OCI-LY1 (cell line): ENCODE measurements around the gene TAGLN.
"Not testable (repeated sequence)": the region's sequence is repeated elsewhere in the genome, so short reads cannot be mapped to it uniquely, and the experiment has no call there.

Source experiments
- H2AFZ ChIP-seq: fragments of 200-600 bp; sonication (generic), shearing (Covaris generic); 2 replicates; pipeline ENCODE4 v1.6.0; 2014; ENCODE audit warnings: antibody characterized with exemption, mild to moderate bottlenecking, low read length
- H3F3A ChIP-seq: fragments of 200-600 bp; sonication (generic), shearing (Covaris generic); 2 replicates; pipeline ENCODE4 v1.6.0; 2014; ENCODE audit warnings: mild to moderate bottlenecking, antibody characterized with exemption, low read length, moderate library complexity; ENCODE audit not compliant: insufficient read depth
- H3K27ac ChIP-seq: fragments of 200-600 bp; sonication (generic); 2 replicates; pipeline ENCODE4 v1.5.1; 2014; ENCODE audit warnings: low read length, mixed run types, mild to moderate bottlenecking, low read depth; ENCODE audit not compliant: poor library complexity, severe bottlenecking
- H3K27me3 ChIP-seq: fragments of 200-600 bp; sonication (generic); 2 replicates; pipeline ENCODE4 v1.6.0; 2014; ENCODE audit warnings: antibody characterized with exemption, mild to moderate bottlenecking, low read length, moderate library complexity; ENCODE audit not compliant: insufficient read depth
- H3K36me3 ChIP-seq: fragments of 200-600 bp; sonication (generic); 2 replicates; pipeline ENCODE4 v1.6.1; 2014; ENCODE audit warnings: mild to moderate bottlenecking, antibody characterized with exemption, low read length, moderate library complexity, mixed read lengths; ENCODE audit not compliant: insufficient read depth
- H3K4me1 ChIP-seq: fragments of 200-600 bp; sonication (generic); 2 replicates; pipeline ENCODE4 v1.5.1; 2014; ENCODE audit warnings: mild to moderate bottlenecking, low read length, moderate library complexity; ENCODE audit not compliant: insufficient read depth, severe bottlenecking
- H3K4me2 ChIP-seq: fragments of 200-600 bp; sonication (generic), shearing (Covaris generic); 2 replicates; pipeline ENCODE4 v1.6.1; 2014; ENCODE audit warnings: low read length
- H3K4me3 ChIP-seq: fragments of 200-600 bp; sonication (generic); 2 replicates; pipeline ENCODE4 v1.5.1; 2014; ENCODE audit warnings: low read length, low read depth, mild to moderate bottlenecking, mixed read lengths; ENCODE audit not compliant: poor library complexity, severe bottlenecking
- H3K79me2 ChIP-seq: fragments of 200-600 bp; shearing (Covaris generic); 2 replicates; pipeline ENCODE4 v1.6.1; 2016; ENCODE audit warnings: mixed run types, low read length, mixed read lengths; ENCODE audit not compliant: insufficient read depth
- H3K9ac ChIP-seq: fragments of 200-600 bp; sonication (generic), shearing (Covaris generic); 2 replicates; pipeline ENCODE4 v1.6.1; 2014; ENCODE audit warnings: mild to moderate bottlenecking, low read length, mixed read lengths
- H3K9me2 ChIP-seq: fragments of 200-600 bp; sonication (generic), shearing (Covaris generic); 2 replicates; pipeline ENCODE4 v1.6.1; 2014; ENCODE audit warnings: low read depth, mild to moderate bottlenecking, low read length, mixed read lengths
- H3K9me3 ChIP-seq: fragments of 200-600 bp; shearing (Covaris generic); 2 replicates; pipeline ENCODE4 v1.6.1; 2014; ENCODE audit warnings: low read length, mixed read lengths
- H4K20me1 ChIP-seq: fragments of 200-600 bp; sonication (generic), shearing (Covaris generic); 2 replicates; pipeline ENCODE4 v1.6.0; 2016; ENCODE audit warnings: mild to moderate bottlenecking, low read length; ENCODE audit not compliant: insufficient read depth
- EZH2 ChIP-seq: fragments of 200-600 bp; sonication (generic), shearing (Covaris generic); IDR thresholded peaks from 2 replicates; pipeline ENCODE4 v1.8.0; 2017; ENCODE audit warnings: borderline replicate concordance, mixed run types, mild to moderate bottlenecking, antibody characterized with exemption, low read length, moderate library complexity, mixed read lengths
- TF ChIP-seq, protein P1 (sequence below): fragments of 200-600 bp; sonication (generic), shearing (Covaris generic); IDR thresholded peaks from 2 replicates; pipeline ENCODE4 v1.5.1; 2017; ENCODE audit warnings: mild to moderate bottlenecking, antibody characterized with exemption, low read length, moderate library complexity, mixed read lengths

Gene TAGLN

DNA sequence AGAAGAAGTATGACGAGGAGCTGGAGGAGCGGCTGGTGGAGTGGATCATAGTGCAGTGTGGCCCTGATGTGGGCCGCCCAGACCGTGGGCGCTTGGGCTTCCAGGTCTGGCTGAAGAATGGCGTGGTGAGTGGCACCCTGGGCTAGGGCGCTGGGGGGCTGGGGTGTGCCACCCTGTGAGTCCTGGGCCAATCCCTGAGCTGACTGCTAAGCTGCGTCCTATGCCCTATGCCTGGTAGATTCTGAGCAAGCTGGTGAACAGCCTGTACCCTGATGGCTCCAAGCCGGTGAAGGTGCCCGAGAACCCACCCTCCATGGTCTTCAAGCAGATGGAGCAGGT is 3.9 kb downstream of the TAGLN start:
- H3K9me2 ChIP-seq, result no peaks in the 10 kb centered on the region
- no peak overlapping the region for H2AFZ ChIP-seq
- no peaks in the 10 kb centered on the region for H3K36me3 ChIP-seq
- no peak overlapping the region for H3K4me2 ChIP-seq
- no peak for TF ChIP-seq EZH2
- TF ChIP-seq, protein P1, sequence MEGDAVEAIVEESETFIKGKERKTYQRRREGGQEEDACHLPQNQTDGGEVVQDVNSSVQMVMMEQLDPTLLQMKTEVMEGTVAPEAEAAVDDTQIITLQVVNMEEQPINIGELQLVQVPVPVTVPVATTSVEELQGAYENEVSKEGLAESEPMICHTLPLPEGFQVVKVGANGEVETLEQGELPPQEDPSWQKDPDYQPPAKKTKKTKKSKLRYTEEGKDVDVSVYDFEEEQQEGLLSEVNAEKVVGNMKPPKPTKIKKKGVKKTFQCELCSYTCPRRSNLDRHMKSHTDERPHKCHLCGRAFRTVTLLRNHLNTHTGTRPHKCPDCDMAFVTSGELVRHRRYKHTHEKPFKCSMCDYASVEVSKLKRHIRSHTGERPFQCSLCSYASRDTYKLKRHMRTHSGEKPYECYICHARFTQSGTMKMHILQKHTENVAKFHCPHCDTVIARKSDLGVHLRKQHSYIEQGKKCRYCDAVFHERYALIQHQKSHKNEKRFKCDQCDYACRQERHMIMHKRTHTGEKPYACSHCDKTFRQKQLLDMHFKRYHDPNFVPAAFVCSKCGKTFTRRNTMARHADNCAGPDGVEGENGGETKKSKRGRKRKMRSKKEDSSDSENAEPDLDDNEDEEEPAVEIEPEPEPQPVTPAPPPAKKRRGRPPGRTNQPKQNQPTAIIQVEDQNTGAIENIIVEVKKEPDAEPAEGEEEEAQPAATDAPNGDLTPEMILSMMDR, result no peak
- no peaks in the 10 kb centered on the region for H3K27me3 ChIP-seq
- H3K4me3 ChIP-seq, result no peak overlapping the region
- H3K9me3 ChIP-seq, result no peaks in the 10 kb centered on the region
- no peak overlapping the region for H3K9ac ChIP-seq
- no peaks in the 10 kb centered on the region for H3K4me1 ChIP-seq
- no peaks in the 10 kb centered on the region for H3K79me2 ChIP-seq
- no peaks in the 10 kb centered on the region for H3F3A ChIP-seq
- no peak overlapping the region for H3K27ac ChIP-seq
- H4K20me1 ChIP-seq, result no peaks in the 10 kb centered on the region

DNA sequence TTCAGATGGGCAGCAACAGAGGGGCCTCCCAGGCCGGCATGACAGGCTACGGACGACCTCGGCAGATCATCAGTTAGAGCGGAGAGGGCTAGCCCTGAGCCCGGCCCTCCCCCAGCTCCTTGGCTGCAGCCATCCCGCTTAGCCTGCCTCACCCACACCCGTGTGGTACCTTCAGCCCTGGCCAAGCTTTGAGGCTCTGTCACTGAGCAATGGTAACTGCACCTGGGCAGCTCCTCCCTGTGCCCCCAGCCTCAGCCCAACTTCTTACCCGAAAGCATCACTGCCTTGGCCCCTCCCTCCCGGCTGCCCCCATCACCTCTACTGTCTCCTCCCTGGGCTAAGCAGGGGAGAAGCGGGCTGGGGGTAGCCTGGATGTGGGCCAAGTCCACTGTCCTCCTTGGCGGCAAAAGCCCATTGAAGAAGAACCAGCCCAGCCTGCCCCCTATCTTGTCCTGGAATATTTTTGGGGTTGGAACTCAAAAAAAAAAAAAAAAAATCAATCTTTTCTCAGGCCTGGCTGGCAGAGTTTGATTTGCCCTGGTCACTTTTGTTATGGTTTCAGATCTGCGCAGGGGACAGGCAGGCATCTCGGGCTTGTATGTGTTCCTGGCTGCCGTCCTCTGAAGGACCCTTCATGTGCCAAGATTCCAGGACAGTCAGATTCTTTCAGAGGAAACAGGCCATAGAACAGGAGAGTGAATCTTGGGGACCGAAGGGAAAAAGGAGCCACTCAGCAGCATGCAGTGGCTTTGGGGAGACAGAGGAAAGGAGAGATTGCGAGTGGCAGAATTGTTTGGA is 5.3 kb downstream of the TAGLN start:
- H3K27me3 ChIP-seq, result no peaks in the 10 kb centered on the region
- no peak overlapping the region for H3K4me3 ChIP-seq
- H4K20me1 ChIP-seq, result no peaks in the 10 kb centered on the region
- no peaks in the 10 kb centered on the region for H3K9me2 ChIP-seq
- H3K36me3 ChIP-seq, result no peaks in the 10 kb centered on the region
- H2AFZ ChIP-seq, result no peak overlapping the region
- H3K4me1 ChIP-seq, result no peaks in the 10 kb centered on the region
- no peak overlapping the region for H3K9ac ChIP-seq
- H3K79me2 ChIP-seq, result no peaks in the 10 kb centered on the region
- no peak overlapping the region for H3K27ac ChIP-seq
- H3K9me3 ChIP-seq, result no peaks in the 10 kb centered on the region
- H3F3A ChIP-seq, result no peaks in the 10 kb centered on the region
- TF ChIP-seq, protein P1, result no peak
- no peak for TF ChIP-seq EZH2
- no peak overlapping the region for H3K4me2 ChIP-seq

DNA sequence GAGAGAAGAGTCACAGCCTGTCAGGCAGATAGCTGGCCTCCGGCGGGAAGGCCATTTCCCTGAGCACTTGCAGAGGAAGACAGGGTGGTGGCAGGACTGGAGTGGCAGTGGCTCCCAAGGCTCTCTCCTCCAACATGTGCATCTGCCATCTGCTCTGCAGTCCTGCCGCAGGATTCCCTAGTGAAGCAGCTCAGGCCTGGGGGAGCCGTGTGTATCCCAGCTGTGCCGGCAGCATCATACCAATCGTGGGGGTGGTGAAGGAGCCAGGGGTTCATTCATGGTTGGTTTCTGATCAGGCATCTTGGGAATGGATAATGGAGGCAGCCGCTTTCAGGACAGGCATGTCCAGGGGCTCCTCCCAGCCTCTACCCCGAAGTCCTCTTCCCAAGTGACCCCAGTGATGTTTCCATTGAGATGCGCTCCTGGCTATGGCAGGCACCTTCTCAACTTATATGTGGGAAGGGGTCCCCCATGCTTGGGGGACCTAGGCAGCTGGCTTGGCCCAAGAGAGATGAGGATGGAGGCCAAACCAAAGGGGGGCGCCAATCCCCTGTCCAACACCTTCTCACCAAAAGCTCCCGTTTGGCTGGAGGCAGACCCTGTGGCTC is 6.1 kb downstream of the TAGLN start:
- Histone ChIP-seq H3K36me3 (0 out of 2 replicates have a peak, but pooled peaks cover 3% of the 10 kb centered on the region), H3K79me2 (no peaks in the 10 kb centered on the region), H3K27ac (no peak overlapping the region), H3K4me3 (no peak overlapping the region), H2AFZ (no peak overlapping the region), H3K9me3 (no peaks in the 10 kb centered on the region), H3F3A (no peaks in the 10 kb centered on the region), H4K20me1 (no peaks in the 10 kb centered on the region), H3K9me2 (no peaks in the 10 kb centered on the region), H3K4me2 (no peak overlapping the region), H3K27me3 (no peaks in the 10 kb centered on the region), H3K4me1 (no peaks in the 10 kb centered on the region), H3K9ac (no peak overlapping the region)
- TF ChIP-seq EZH2, result no peak
- TF ChIP-seq, protein P1, result no peak

DNA sequence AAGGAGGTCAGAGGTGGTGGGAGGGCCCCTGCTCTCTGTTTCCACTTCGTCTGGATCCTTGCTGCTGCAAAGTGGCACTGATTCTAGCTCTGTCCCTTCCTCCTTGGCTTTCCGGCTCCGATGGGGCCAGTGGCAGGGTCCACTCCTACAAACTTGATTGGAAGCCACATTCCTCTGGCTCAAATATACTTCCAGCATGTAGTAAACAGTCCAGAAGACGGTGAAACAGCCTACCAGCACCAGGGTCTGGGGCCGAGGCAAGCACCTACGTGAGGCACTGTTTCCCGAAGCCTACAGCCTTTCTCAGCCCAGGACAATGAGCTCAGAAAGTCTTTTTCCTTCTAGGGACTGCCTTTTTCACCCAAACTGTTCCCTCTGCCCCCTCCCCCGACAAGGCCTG is 6.9 kb downstream of the TAGLN start:
- not testable (repeated sequence) for H3K27ac ChIP-seq, H3K4me1 ChIP-seq, H2AFZ ChIP-seq, H3K9me3 ChIP-seq, H3K4me3 ChIP-seq, H3K36me3 ChIP-seq, H3K27me3 ChIP-seq, H3K79me2 ChIP-seq, H3K4me2 ChIP-seq, H3K9me2 ChIP-seq, H4K20me1 ChIP-seq, H3K9ac ChIP-seq, H3F3A ChIP-seq

DNA sequence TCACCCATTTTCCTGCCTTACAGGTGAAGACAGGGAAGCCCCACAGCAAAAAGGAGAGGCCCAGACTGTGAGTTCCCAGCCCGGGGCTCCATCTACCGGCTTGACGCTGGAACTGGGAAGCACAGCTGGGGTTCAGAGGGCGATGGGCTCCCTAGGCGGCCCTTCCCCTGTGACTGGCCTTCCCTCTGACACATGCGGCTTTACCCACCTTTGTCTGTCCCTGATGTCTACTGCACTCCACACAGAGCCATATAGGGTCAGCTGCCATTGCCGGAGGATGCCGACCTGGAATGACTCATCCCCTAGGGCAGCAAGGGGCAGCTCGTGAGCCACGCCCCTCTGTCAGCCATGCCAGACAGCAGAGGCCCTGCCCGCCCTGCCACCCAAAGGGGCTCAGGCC is 7.7 kb downstream of the TAGLN start:
- not testable (repeated sequence) for H4K20me1 ChIP-seq, H3K9me3 ChIP-seq, H2AFZ ChIP-seq, H3K4me3 ChIP-seq, H3K27me3 ChIP-seq, H3F3A ChIP-seq, H3K27ac ChIP-seq, H3K9ac ChIP-seq, H3K79me2 ChIP-seq, H3K36me3 ChIP-seq, H3K9me2 ChIP-seq, H3K4me1 ChIP-seq, H3K4me2 ChIP-seq
